Calu3 (cell line): Measurements from ENCODE around the gene CRIM1. TPM values are rescaled to one million over a fixed set of nuclear protein-coding genes. Genes with fewer than 3 reads are reported as not detected.

Experiments
- BruUV-seq: library from RNA; stranded (reverse); fragments of 400-500 nt; replicated peaks from 2 replicates; lab custom pipeline; 2021; lab: Mats Ljungman, UMichigan
- CTCF ChIA-PET: fragments of 300-600 bp; sonication (Branson Sonifier 250); formaldehyde crosslinking; loops from one replicate; lab custom pipeline; 2022; ENCODE audit warnings: antibody characterized with exemption; lab: Charles Lee
- DNase-seq: peaks from one replicate; pipeline ENCODE4 v3.0.0; 2022
- H3K27ac Mint-ChIP-seq: one replicate; pipeline ENCODE4 v1.8.0; 2022; ENCODE audit warnings: mixed read lengths; ENCODE audit not compliant: unreplicated experiment
- H3K27me3 Mint-ChIP-seq: one replicate; pipeline ENCODE4 v1.8.0; 2022; ENCODE audit warnings: mixed read lengths; ENCODE audit not compliant: unreplicated experiment
- H3K36me3 Mint-ChIP-seq: one replicate; pipeline ENCODE4 v1.8.0; 2022; ENCODE audit warnings: mild to moderate bottlenecking, moderate library complexity, mixed read lengths; ENCODE audit not compliant: insufficient read depth, unreplicated experiment
- H3K4me1 Mint-ChIP-seq: one replicate; pipeline ENCODE4 v1.8.0; 2022; ENCODE audit warnings: mild to moderate bottlenecking, low read depth, mixed read lengths; ENCODE audit not compliant: unreplicated experiment
- H3K4me3 Mint-ChIP-seq: one replicate; pipeline ENCODE4 v1.8.0; 2022; ENCODE audit warnings: mild to moderate bottlenecking, low read depth, moderate library complexity, mixed read lengths; ENCODE audit not compliant: unreplicated experiment
- H3K9me3 Mint-ChIP-seq: one replicate; pipeline ENCODE4 v1.8.0; 2022; ENCODE audit warnings: low read depth, mixed read lengths; ENCODE audit not compliant: unreplicated experiment
- intact Hi-C: fragments of 100-400 bp; cut with micrococcal nuclease; formaldehyde crosslinking; loops from one replicate; pipeline ENCODE4 v1.10.0; 2022; ENCODE audit not compliant: unreplicated experiment
- total RNA-seq: library from RNA; stranded (reverse); gene quantifications from 2 replicates; pipeline ENCODE4 v1.2.3, GENCODE V29; 2022
- TF ChIP-seq, protein P1 (sequence below): fragments of 200-600 bp; IDR thresholded peaks from one replicate; pipeline ENCODE4 v1.8.0; 2022; ENCODE audit warnings: antibody characterized with exemption; ENCODE audit not compliant: unreplicated experiment

Gene CRIM1
- total RNA-seq, 1 experiment from 2014 or later = 57.6 TPM

DNA sequence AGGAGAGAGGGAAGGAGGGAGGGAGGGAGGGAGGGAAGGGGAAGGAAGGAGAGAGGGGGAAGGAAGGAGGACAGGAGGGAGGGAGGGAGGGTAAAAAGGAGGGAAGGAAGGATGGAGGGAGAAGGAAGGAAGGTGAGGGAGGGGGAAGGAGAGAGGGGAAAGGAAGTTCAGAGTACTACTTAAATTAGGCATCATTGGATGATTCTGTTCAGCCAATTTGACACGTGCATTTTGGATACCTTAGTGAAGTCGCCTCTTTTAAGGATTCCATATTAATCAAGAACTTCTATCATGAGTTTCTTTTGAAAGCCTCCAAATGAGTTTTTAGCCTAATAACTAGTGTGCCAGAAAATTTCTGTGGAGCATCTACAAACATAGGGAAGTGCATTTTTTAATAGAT is 179.5 kb downstream of the CRIM1 start:
- CTCF ChIA-PET = no interaction called here
- H3K9me3 Mint-ChIP-seq = no peaks in the 10 kb centered on the region
- no peak overlapping the region for H3K27ac Mint-ChIP-seq
- TF ChIP-seq, protein P1, sequence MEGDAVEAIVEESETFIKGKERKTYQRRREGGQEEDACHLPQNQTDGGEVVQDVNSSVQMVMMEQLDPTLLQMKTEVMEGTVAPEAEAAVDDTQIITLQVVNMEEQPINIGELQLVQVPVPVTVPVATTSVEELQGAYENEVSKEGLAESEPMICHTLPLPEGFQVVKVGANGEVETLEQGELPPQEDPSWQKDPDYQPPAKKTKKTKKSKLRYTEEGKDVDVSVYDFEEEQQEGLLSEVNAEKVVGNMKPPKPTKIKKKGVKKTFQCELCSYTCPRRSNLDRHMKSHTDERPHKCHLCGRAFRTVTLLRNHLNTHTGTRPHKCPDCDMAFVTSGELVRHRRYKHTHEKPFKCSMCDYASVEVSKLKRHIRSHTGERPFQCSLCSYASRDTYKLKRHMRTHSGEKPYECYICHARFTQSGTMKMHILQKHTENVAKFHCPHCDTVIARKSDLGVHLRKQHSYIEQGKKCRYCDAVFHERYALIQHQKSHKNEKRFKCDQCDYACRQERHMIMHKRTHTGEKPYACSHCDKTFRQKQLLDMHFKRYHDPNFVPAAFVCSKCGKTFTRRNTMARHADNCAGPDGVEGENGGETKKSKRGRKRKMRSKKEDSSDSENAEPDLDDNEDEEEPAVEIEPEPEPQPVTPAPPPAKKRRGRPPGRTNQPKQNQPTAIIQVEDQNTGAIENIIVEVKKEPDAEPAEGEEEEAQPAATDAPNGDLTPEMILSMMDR = no peak
- no peaks in the 10 kb centered on the region for H3K27me3 Mint-ChIP-seq
- H3K4me1 Mint-ChIP-seq = no peaks in the 10 kb centered on the region
- intact Hi-C loops = no loop called here
- no peak for DNase-seq
- H3K4me3 Mint-ChIP-seq = no peak overlapping the region
- H3K36me3 Mint-ChIP-seq = peaks cover 6% of the 10 kb centered on the region
- BruUV-seq = no TSS peak

DNA sequence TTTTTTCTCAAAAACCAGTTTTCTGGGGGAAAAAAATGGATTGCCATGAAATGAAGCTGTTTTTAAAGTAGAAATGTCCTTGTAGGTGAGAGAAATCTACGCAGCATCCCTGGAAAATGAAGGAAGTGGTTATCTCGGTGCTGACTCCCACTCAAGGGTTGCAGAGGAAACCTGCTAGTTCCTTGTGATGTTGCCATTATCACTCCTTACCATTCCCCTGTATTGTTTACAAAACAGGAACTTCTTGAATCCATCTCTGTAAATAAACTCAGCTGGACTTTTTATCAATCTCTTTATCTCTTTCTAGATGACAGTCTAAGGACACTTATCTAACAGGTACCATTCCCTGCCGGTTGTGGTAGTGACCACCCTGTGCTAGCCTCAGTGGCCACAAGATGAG is 181.2 kb downstream of the CRIM1 start:
- Mint-ChIP-seq H3K27me3 (no peaks in the 10 kb centered on the region), H3K4me3 (no peak overlapping the region), H3K27ac (no peak overlapping the region), H3K4me1 (no peaks in the 10 kb centered on the region), H3K9me3 (no peaks in the 10 kb centered on the region), H3K36me3 (peaks cover 7% of the 10 kb centered on the region)
- TF ChIP-seq, protein P1 = no peak
- BruUV-seq = no TSS peak
- intact Hi-C loops = no loop called here
- DNase-seq = no peak
- CTCF ChIA-PET = no interaction called here

DNA sequence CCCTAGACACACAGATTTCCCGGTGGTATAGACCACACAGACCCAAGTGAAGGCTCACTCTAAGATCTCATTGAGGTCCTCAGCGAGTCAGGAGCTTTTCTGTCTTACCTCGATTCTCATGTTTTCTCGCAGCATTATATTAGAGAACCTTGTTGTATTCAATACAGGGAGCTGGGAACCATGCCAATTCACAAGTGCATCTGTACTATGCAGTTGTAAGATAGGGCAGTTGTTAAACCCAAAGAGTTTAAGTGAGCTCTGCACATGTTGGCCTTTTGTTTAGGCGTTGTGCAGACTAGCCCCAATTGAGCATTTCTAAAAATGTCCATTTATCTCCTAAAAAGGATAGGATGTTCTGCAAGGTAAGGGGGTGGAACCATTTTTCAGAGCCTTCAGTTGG is 182.8 kb downstream of the CRIM1 start:
- TF ChIP-seq, protein P1 = no peak
- intact Hi-C loops = no loop called here
- H3K4me3 Mint-ChIP-seq = no peak overlapping the region
- BruUV-seq = no TSS peak
- no peaks in the 10 kb centered on the region for H3K27me3 Mint-ChIP-seq
- peaks cover 12% of the 10 kb centered on the region for H3K36me3 Mint-ChIP-seq
- no peak overlapping the region for H3K27ac Mint-ChIP-seq
- CTCF ChIA-PET = no interaction called here
- no peak for DNase-seq
- no peaks in the 10 kb centered on the region for H3K9me3 Mint-ChIP-seq
- H3K4me1 Mint-ChIP-seq = no peaks in the 10 kb centered on the region

DNA sequence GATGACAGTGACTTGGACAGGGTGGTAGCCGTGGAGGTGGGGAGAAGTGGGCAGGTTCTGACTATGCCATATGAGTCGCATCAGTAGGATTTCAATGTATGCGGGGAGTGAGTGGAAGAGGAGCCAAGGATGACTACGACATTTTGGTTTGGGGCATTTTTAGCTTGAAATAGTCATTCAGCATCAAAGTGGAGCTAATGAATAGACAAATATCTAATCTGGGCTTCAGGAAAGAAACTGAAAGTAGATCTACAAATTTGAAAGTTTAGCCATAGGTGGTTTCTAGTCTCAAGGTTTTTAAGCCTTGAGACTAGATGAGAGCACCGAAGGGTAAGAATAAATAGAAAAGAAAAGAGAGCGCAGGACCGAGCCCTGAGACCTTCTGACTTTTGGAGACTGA is 184.1 kb downstream of the CRIM1 start:
- intact Hi-C loops = no loop called here
- no peaks in the 10 kb centered on the region for H3K4me1 Mint-ChIP-seq
- H3K9me3 Mint-ChIP-seq = no peaks in the 10 kb centered on the region
- peaks cover 12% of the 10 kb centered on the region for H3K36me3 Mint-ChIP-seq
- H3K27me3 Mint-ChIP-seq = no peaks in the 10 kb centered on the region
- DNase-seq = no peak
- BruUV-seq = no TSS peak
- TF ChIP-seq, protein P1 = no peak
- no peak overlapping the region for H3K4me3 Mint-ChIP-seq
- CTCF ChIA-PET = no interaction called here
- H3K27ac Mint-ChIP-seq = no peak overlapping the region
